ES-I3 (cell line): Measurements from ENCODE around the gene CDH22.

ENCODE experiments used
- H3K36me3 ChIP-seq: 2 replicates; pipeline ENCODE4 v1.6.1; 2013; ENCODE audit warnings: mild to moderate bottlenecking, low read length, control low read depth, moderate library complexity; ENCODE audit not compliant: insufficient read depth
- H3K4me1 ChIP-seq: 2 replicates; pipeline ENCODE4 v1.6.1; 2013; ENCODE audit warnings: mild to moderate bottlenecking, control low read depth, low read length; ENCODE audit not compliant: insufficient read depth
- H3K9ac ChIP-seq: 2 replicates; pipeline ENCODE4 v1.6.1; 2013; ENCODE audit warnings: low read depth, mild to moderate bottlenecking, low read length, moderate library complexity
- H3K9me3 ChIP-seq: 2 replicates; pipeline ENCODE4 v1.6.1; 2013; ENCODE audit warnings: mild to moderate bottlenecking, low read length, moderate library complexity; ENCODE audit not compliant: control insufficient read depth, insufficient read depth

The CDH22 gene

GRCh38 chr20:46183768-46184167 lies 124.5 kb downstream of the CDH22 start:
- no peaks in the 10 kb centered on the region for H3K4me1 ChIP-seq
- no peaks in the 10 kb centered on the region for H3K36me3 ChIP-seq
- no peaks in the 10 kb centered on the region for H3K9me3 ChIP-seq
- H3K9ac ChIP-seq = no peak overlapping the region

DNA sequence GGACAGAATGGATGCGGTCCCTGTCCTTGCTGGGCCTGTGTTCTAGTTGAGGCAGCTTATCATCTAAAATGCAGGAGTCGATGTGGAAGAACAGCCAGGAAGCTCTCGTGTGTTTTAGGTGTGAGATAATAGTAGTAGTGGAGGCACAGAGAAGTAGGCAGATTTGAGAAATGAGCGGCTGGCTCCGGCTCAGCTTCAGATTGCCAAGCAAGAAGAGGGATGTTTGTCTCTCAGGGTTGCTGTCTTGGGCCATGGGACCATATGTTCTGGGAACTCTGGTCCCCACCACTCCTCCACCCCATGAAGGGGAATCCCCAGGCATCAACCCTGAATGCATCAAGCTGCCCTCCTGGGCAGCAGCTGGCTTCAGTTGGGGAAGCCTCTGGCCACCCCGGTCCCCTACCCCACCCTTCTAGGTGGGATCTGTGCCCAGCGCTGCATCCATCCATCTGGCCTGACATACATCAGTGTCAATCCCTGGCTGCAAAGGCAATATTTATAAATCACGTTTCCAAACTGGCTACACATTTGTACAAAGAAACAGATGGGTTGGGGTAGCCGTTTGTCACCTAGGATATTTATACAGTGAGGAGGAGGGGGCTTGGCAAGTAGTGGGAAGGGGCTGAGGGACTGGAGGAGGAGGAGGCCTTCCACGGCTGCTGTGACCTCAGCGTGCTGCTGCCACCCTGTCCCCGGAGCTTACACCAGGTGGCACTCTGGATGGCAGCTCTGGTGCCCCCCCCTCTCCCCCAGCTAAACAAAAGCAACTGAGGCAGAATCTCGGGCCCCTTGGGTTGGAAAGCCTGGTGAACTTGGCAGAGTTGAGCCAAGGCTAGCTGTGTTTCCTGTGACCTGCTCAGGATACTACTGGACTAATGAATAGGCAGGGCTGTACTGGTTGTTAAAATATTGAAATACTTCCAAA lies 125.8 kb downstream of the CDH22 start:
- Histone ChIP-seq H3K36me3 (no peaks in the 10 kb centered on the region), H3K9me3 (no peaks in the 10 kb centered on the region), H3K9ac (no peak overlapping the region), H3K4me1 (no peaks in the 10 kb centered on the region)

DNA sequence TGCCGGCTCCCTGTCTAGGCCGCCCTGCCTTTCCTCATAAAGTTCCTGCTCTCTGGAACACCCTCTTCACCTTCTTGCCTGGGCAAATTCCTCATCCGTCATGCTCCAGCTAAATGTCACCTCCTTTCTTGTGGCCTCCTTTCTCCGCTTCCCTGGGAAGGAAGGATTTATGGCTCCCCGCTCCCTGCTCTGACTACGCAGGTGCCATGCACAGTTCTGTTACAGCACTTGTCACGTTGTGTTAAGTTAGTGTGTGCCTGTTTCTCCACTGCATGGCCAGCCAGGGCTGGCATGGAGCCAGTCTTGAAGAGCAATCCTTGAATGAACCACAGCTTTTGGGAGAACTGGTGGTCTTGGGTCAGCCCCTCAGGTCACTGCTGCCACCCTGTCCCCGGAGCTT lies 128.4 kb downstream of the CDH22 start:
- Histone ChIP-seq H3K4me1 (no peaks in the 10 kb centered on the region), H3K9ac (no peak overlapping the region; the same call in 1 of the 2 replicates), H3K36me3 (no peaks in the 10 kb centered on the region), H3K9me3 (no peaks in the 10 kb centered on the region)

- no peaks in the 10 kb centered on the region for H3K36me3 ChIP-seq
- H3K9ac ChIP-seq = no peak overlapping the region
- no peaks in the 10 kb centered on the region for H3K9me3 ChIP-seq
- H3K4me1 ChIP-seq = no peaks in the 10 kb centered on the region
Observed at GRCh38 chr20:46178891-46179290, 129.4 kb downstream of the CDH22 start.

- no peaks in the 10 kb centered on the region for H3K4me1 ChIP-seq
- H3K36me3 ChIP-seq = no peaks in the 10 kb centered on the region
- no peak overlapping the region for H3K9ac ChIP-seq
- no peaks in the 10 kb centered on the region for H3K9me3 ChIP-seq
Observed at GRCh38 chr20:46177768-46178167, 130.5 kb downstream of the CDH22 start.

GRCh38 chr20:46176739-46177378 lies 131.4 kb downstream of the CDH22 start:
- Histone ChIP-seq H3K9me3 (no peaks in the 10 kb centered on the region), H3K36me3 (no peaks in the 10 kb centered on the region), H3K9ac (no peak overlapping the region), H3K4me1 (no peaks in the 10 kb centered on the region)

GRCh38 chr20:46175127-46175494 lies 133.2 kb downstream of the CDH22 start:
- H3K9me3 ChIP-seq = no peaks in the 10 kb centered on the region

DNA sequence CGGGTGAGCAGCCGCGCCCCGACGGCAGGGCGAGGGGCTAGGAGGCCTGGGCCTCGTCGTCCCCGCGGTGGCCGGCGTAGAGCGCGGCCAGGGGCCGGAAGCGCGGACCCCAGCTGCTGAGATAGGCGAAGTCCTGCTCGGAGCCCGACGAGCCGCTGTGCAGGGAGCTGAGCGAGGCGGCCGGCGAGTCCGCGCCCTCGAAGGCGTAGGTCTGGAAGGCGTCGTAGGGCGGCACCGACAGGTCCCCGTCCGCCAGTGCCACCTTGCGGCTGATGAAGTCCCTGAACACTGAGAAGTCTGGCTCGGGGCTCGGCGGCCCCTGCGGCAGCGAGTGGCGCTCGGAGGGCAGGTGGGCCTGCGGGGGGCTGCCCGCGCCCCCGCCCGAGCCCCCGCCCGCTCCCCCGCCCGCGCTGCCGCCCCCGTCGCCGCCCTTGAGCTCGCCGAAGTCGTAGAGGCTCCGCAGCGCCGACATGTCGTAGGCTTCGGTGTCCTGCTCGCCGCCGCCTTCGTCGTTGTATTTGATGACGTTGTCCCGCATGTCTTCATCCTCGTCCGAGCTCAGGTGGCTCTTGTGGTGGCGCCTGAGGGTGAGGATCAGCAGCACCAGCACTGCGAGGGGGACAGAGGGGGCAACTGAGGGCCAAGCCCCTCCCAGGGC lies 133.7 kb downstream of the CDH22 start:
- Histone ChIP-seq H3K9ac (no peak overlapping the region), H3K9me3 (no peaks in the 10 kb centered on the region), H3K4me1 (no peaks in the 10 kb centered on the region), H3K36me3 (no peaks in the 10 kb centered on the region)

More at GRCh38 chr20:46175127-46175494, 133.2 kb downstream of the CDH22 start:
- no peaks in the 10 kb centered on the region for H3K36me3 ChIP-seq
- no peak overlapping the region for H3K9ac ChIP-seq
- no peaks in the 10 kb centered on the region for H3K4me1 ChIP-seq

- Histone ChIP-seq H3K9me3 (no peaks in the 10 kb centered on the region), H3K36me3 (no peaks in the 10 kb centered on the region), H3K9ac (no peak overlapping the region), H3K4me1 (no peaks in the 10 kb centered on the region)
Observed at GRCh38 chr20:46173652-46174468, 134.4 kb downstream of the CDH22 start.

GRCh38 chr20:46172961-46173536 lies 135.2 kb downstream of the CDH22 start:
- Histone ChIP-seq H3K9ac (no peak overlapping the region), H3K4me1 (no peaks in the 10 kb centered on the region), H3K9me3 (no peaks in the 10 kb centered on the region), H3K36me3 (no peaks in the 10 kb centered on the region)

- Histone ChIP-seq H3K4me1 (no peaks in the 10 kb centered on the region), H3K36me3 (no peaks in the 10 kb centered on the region)
Observed at GRCh38 chr20:46172455-46172854, 135.8 kb downstream of the CDH22 start.

GRCh38 chr20:46171909-46172308 lies 136.4 kb downstream of the CDH22 start:
- no peaks in the 10 kb centered on the region for H3K9me3 ChIP-seq
- H3K4me1 ChIP-seq = no peaks in the 10 kb centered on the region
- no peak overlapping the region for H3K9ac ChIP-seq

More at GRCh38 chr20:46172455-46172854, 135.8 kb downstream of the CDH22 start:
- H3K9ac ChIP-seq = no peak overlapping the region
- H3K9me3 ChIP-seq = no peaks in the 10 kb centered on the region

DNA sequence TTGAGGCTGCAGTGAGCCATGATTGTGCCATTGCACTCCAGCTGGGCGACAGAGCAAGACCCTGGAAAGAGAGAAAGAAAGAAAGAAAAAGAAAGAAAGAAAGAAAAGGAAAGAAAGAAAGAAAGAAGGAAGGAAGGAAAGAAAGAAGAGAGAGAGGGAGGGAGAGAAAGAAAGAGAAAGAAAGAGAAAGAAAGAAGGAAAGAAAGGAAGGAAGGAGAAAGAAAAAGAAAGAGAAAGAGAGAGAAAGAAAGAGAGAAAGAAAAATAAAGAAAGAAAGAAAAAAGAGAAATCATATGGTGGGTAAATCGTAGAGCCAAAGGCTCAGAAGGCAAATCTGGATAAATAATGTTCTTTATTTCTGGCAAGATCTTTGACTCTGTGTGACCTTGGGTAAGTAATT lies 136.8 kb downstream of the CDH22 start:
- no peaks in the 10 kb centered on the region for H3K36me3 ChIP-seq
- no peak overlapping the region for H3K9ac ChIP-seq
- H3K9me3 ChIP-seq = no peaks in the 10 kb centered on the region
- no peaks in the 10 kb centered on the region for H3K4me1 ChIP-seq

More at GRCh38 chr20:46171909-46172308, 136.4 kb downstream of the CDH22 start:
- no peaks in the 10 kb centered on the region for H3K36me3 ChIP-seq
